B cell (primary cell): ENCODE results near the gene COX6A2. TPM values are rescaled to one million over a fixed set of nuclear protein-coding genes. Genes with fewer than 3 reads are reported as not detected.

Experiments used
- ATAC-seq: fragments of 200-7000 bp; cut with Tn5 transposase; one replicate; pipeline ENCODE4 v1.10.0; 2021; ENCODE audit warnings: low read depth, mild to moderate bottlenecking, moderate number of reproducible peaks, moderate library complexity
- CTCF ChIA-PET: fragments of 350-600 bp; sonication (Branson Sonifier 250); formaldehyde crosslinking; loops from one replicate; lab custom pipeline; 2021; ENCODE audit warnings: antibody characterized with exemption, inconsistent platforms; lab: Charles Lee
- POLR2A ChIA-PET: fragments of 350-600 bp; sonication (Branson Sonifier 250); formaldehyde crosslinking; loops from one replicate; lab custom pipeline; 2021; ENCODE audit warnings: antibody characterized with exemption; lab: Charles Lee
- DNase-seq: peaks from one replicate; pipeline ENCODE4 v3.0.0; 2013
- H2AFZ ChIP-seq: 2 replicates; pipeline ENCODE4 v1.6.1; 2012; ENCODE audit warnings: mild to moderate bottlenecking, low read depth, low read length; ENCODE audit not compliant: insufficient read depth, poor library complexity, severe bottlenecking
- H3K27ac ChIP-seq, 2 donors: 1 replicate in 1 of 2; 2 replicates in 1 of 2; pipeline ENCODE4 v1.5.1; 2012 to 2013; ENCODE audit warnings: low read length in 2 of 2, mild to moderate bottlenecking in 2 of 2, moderate library complexity in 1 of 2
- H3K27me3 ChIP-seq, 4 experiments: fragments of 200-600 bp in 1 of 4; sonication (generic) in 1 of 4; replicated peaks in 1 of 4; 1 replicate in 2 of 4; 2 replicates in 2 of 4; pipeline versions ENCODE4 v1.6.1 to v1.7.0; 2013 to 2016; ENCODE audit warnings: low read length in 3 of 4, mild to moderate bottlenecking in 2 of 4, mixed read lengths in 1 of 4, moderate library complexity in 1 of 4; ENCODE audit not compliant: insufficient read depth in 4 of 4, control insufficient read depth in 3 of 4; ENCODE audit errors: control extremely low read depth in 1 of 4
- H3K36me3 ChIP-seq, 2 experiments: replicated peaks in 1 of 2; 1 replicate in 1 of 2; 2 replicates in 1 of 2; pipeline versions ENCODE4 v1.6.1 to v1.7.1; 2013; ENCODE audit warnings: low read length in 1 of 2; ENCODE audit not compliant: insufficient read depth in 2 of 2, control insufficient read depth in 1 of 2; ENCODE audit errors: control extremely low read depth in 1 of 2, extremely low read depth in 1 of 2
- H3K4me1 ChIP-seq, 2 donors: fragments of 200-600 bp in 1 of 2; sonication (generic) in 1 of 2; 1 replicate in 1 of 2; 2 replicates in 1 of 2; pipeline versions ENCODE4 v1.5.1 to v1.6.1; 2013 to 2017; ENCODE audit warnings: low read length in 2 of 2; ENCODE audit not compliant: control insufficient read depth in 2 of 2, insufficient read depth in 2 of 2
- H3K4me2 ChIP-seq: replicated peaks from 2 replicates; pipeline ENCODE3; 2012; ENCODE audit warnings: mild to moderate bottlenecking, low read depth, low read length; ENCODE audit not compliant: poor library complexity, severe bottlenecking
- H3K4me3 ChIP-seq, 5 experiments: fragments of 200-600 bp in 1 of 5; sonication (generic) in 1 of 5; 1 replicate in 3 of 5; 2 replicates in 2 of 5; pipeline versions ENCODE4 v1.5.1 to v1.7.0; 2011 to 2016; ENCODE audit warnings: low read length in 4 of 5, mild to moderate bottlenecking in 4 of 5, low read depth in 2 of 5, control low read depth in 1 of 5, moderate library complexity in 1 of 5; ENCODE audit not compliant: insufficient read depth in 1 of 5; ENCODE audit errors: control extremely low read depth in 1 of 5, extremely low read depth in 1 of 5
- H3K79me2 ChIP-seq: fragments of 200-600 bp; sonication (generic); one replicate; pipeline ENCODE4 v1.6.0; 2016; ENCODE audit warnings: low read length; ENCODE audit not compliant: control insufficient read depth, insufficient read depth
- H3K9ac ChIP-seq: fragments of 200-600 bp; sonication (generic); 2 replicates; pipeline ENCODE4 v1.6.1; 2017; ENCODE audit warnings: mild to moderate bottlenecking, low read length, moderate library complexity
- H3K9me3 ChIP-seq, 3 donors: one replicate each; pipeline versions ENCODE4 v1.6.1 to v1.7.1; 2013; ENCODE audit warnings: low read length in 2 of 3; ENCODE audit not compliant: control insufficient read depth in 2 of 3, insufficient read depth in 1 of 3; ENCODE audit errors: control extremely low read depth in 1 of 3
- H4K20me1 ChIP-seq: 2 replicates; pipeline ENCODE4 v1.6.0; 2012; ENCODE audit warnings: mild to moderate bottlenecking, low read length; ENCODE audit not compliant: insufficient read depth, control insufficient read depth, poor library complexity, severe bottlenecking
- H3K27ac Mint-ChIP-seq: one replicate; pipeline ENCODE4 v1.8.0; 2021; ENCODE audit warnings: mixed read lengths
- H3K27me3 Mint-ChIP-seq: one replicate; pipeline ENCODE4 v1.8.0; 2021; ENCODE audit warnings: mixed read lengths
- H3K4me1 Mint-ChIP-seq: one replicate; pipeline ENCODE4 v1.8.0; 2021; ENCODE audit warnings: mixed read lengths
- H3K4me3 Mint-ChIP-seq: one replicate; pipeline ENCODE4 v1.8.0; 2021; ENCODE audit warnings: mixed read lengths
- H3K9me3 Mint-ChIP-seq: one replicate; pipeline ENCODE4 v1.8.0; 2022; ENCODE audit warnings: mixed read lengths; ENCODE audit not compliant: insufficient read depth
- CTCF ChIP-seq: fragments of 200-600 bp; IDR thresholded peaks from one replicate; pipeline ENCODE4 v1.8.0; 2022; ENCODE audit warnings: antibody characterized with exemption, mild to moderate bottlenecking
- EZH2 ChIP-seq: IDR thresholded peaks from 2 replicates; pipeline ENCODE4 v1.6.1; 2012; ENCODE audit warnings: borderline replicate concordance, low read depth, mild to moderate bottlenecking, moderate library complexity, low read length; ENCODE audit not compliant: insufficient read depth, poor library complexity, severe bottlenecking
- WGBS: methylation state at CpG from one replicate; pipeline ENCODE4 v1.1.5; 2013; ENCODE audit warnings: missing lambda C conversion rate; ENCODE audit not compliant: insufficient coverage; 5-methylcytosine and 5-hydroxymethylcytosine counted together
- intact Hi-C: fragments of 100-400 bp; cut with micrococcal nuclease; formaldehyde crosslinking; loops from one replicate; pipeline ENCODE4 v1.10.0; 2022
- polyA plus RNA-seq: library from polyadenylated mRNA; depleted of rRNA; stranded (reverse); fragments of >200 nt; gene quantifications from 2 replicates; pipeline ENCODE4 v1.2.3, GENCODE V29; 2012
- total RNA-seq, 2 donors: library from RNA; stranded (reverse); fragments of 120-200 nt in 1 of 2; gene quantifications; 1 replicate in 1 of 2; 2 replicates in 1 of 2; pipeline versions ENCODE4 v1.2.3 to v1.2.4, GENCODE V29; 2013 to 2022

COX6A2 gene
- total and polyA plus RNA-seq, 2 donors (not counting 1 experiment from before 2014, with no cell fraction given) = not detected

DNA sequence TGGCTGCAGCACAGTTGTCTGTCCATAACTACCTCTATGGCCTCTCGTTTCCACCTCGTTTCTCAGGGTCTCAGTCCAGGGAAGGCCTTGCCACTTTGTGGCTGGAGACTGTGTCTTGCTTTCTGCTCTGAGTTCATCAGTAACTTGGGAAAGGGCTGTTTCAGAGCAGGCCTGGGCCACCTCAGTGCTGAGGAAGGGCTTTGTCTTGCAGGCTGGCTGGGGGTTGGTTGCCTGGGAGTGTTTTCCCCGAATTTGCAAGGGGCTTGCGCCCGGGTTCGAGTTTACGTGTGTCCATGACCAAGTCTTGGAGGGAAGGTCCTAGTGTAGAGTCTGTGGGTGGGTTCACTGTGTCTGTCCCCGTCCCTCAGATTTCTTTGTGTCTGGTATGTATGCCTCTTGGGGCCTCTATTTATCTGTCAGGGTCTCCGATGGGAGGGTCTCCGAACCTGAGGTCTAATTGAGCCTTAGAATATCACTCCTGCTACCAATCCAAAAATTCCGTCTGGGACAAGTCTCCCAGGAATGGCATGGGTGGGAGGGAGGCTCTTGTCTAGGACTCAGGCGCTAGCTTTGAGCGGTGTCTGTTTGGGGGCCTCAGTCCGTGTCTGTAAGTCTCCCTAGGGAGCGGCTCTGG, 43.2 kb upstream of the COX6A2 start:
- DNase-seq = no peak
- H3K9me3 Mint-ChIP-seq = no peaks in the 10 kb centered on the region
- Histone ChIP-seq H3K4me3 (peak overlapping the region in 4 of 5 experiments; percentile 28 to 43 (median 34)), H3K9ac (peak overlapping the region; percentile 52), H4K20me1 (no peaks in the 10 kb centered on the region), H3K79me2 (no peaks in the 10 kb centered on the region), H2AFZ (peak overlapping the region; percentile 51), H3K27me3 (peaks cover 0 to 21% (median 11%) of the 10 kb centered on the region in 4 experiments), H3K4me2 (peak overlapping the region; percentile 89), H3K36me3 (peaks cover 0 to 2% of the 10 kb centered on the region in 2 experiments), H3K27ac (no peak overlapping the region), H3K4me1 (peaks cover 32% of the 10 kb centered on the region in 2 donors), H3K9me3 (peaks cover 0 to 12% (median 0%) of the 10 kb centered on the region in 3 donors)
- peaks cover 3% of the 10 kb centered on the region for H3K27me3 Mint-ChIP-seq
- H3K4me3 Mint-ChIP-seq = peak overlapping the region; percentile 61
- TF ChIP-seq EZH2 (no peak), CTCF (no peak)
- H3K4me1 Mint-ChIP-seq = peaks cover 52% of the 10 kb centered on the region
- POLR2A ChIA-PET = interaction anchor here (1.0 kb wide), 1 partner anchor 12 kb away, joined by 5 read pairs; the partner anchor contains the start of gene ARMC5
- no peak overlapping the region for H3K27ac Mint-ChIP-seq
- CTCF ChIA-PET = interaction anchor here (1.2 to 1.9 kb wide), 2 partner anchors 11 kb away, joined by 5 to 6 read pairs; no protein-coding TSS in a partner anchor
- 55% methylated on average over 12 of the region's 15 CpGs for WGBS
- no peak for ATAC-seq
- intact Hi-C loops = no loop called here

DNA sequence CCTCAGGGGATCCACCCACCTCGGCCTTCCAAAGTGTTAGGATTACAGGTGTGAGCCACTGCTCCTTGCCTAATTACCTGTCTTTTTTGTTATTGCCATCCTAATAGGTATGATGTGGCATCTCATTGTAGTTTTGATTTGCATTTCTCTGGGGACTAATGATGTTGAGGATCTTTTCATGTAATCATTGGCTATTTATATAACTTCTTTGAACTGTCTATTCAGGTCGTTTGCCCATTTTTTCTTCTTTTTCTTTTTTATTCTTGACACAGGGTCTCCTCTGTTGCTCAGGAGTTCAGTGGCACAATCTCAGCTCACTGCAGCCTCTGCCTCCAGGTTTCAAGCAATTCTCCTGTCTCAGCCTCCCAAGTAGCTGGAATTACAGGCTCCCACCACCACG, 42.5 kb upstream of the COX6A2 start:
- H3K27me3 ChIP-seq = peaks cover 0 to 21% (median 11%) of the 10 kb centered on the region in 4 experiments
- H3K4me2 ChIP-seq = no peak overlapping the region
- peaks cover 50% of the 10 kb centered on the region for H3K4me1 Mint-ChIP-seq
- no peak for ATAC-seq
- no peak for DNase-seq
- peaks cover 0 to 2% of the 10 kb centered on the region in 2 experiments for H3K36me3 ChIP-seq
- H3K9me3 ChIP-seq = peaks cover 0 to 12% (median 0%) of the 10 kb centered on the region in 3 donors
- H3K27ac ChIP-seq = no peak overlapping the region
- no peak overlapping the region for H3K4me3 Mint-ChIP-seq
- no peaks in the 10 kb centered on the region for H3K9me3 Mint-ChIP-seq
- TF ChIP-seq EZH2 (no peak), CTCF (no peak)
- no peaks in the 10 kb centered on the region for H4K20me1 ChIP-seq
- ChIA-PET CTCF (interaction anchor here (1.9 kb wide), 1 partner anchor 10 kb away, joined by 6 read pairs; no protein-coding TSS in a partner anchor), POLR2A (interaction anchor here (0.8 kb wide), 1 partner anchor 11 kb away, joined by 4 read pairs; the partner anchor contains the start of gene ARMC5)
- no peak overlapping the region for H3K4me3 ChIP-seq
- H3K4me1 ChIP-seq = peaks cover 26% of the 10 kb centered on the region in 2 donors
- no peaks in the 10 kb centered on the region for H3K79me2 ChIP-seq
- WGBS = 100% methylated on average over 1 of the region's 3 CpGs
- intact Hi-C loops = no loop called here
- peaks cover 3% of the 10 kb centered on the region for H3K27me3 Mint-ChIP-seq
- no peak overlapping the region for H3K9ac ChIP-seq
- H2AFZ ChIP-seq = no peak overlapping the region
- no peak overlapping the region for H3K27ac Mint-ChIP-seq
